Prostate gland (tissue), 2 donors: ENCODE results near the gene FOXS1.

Experiments
- CTCF ChIP-seq, 4 experiments: fragments of 200-600 bp in 2 of 4; fragments of 450-650 bp in 2 of 4; sonication (generic) in 2 of 4; IDR thresholded peaks; 1 replicate in 3 of 4; 2 replicates in 1 of 4; pipeline ENCODE4 v1.5.1; 2016 to 2019; ENCODE audit warnings: antibody characterized with exemption in 4 of 4, mild to moderate bottlenecking in 2 of 4, moderate library complexity in 2 of 4
- POLR2A ChIP-seq: fragments of 450-650 bp; IDR thresholded peaks from one replicate; pipeline ENCODE4 v1.6.1; 2016; ENCODE audit warnings: antibody characterized with exemption, mild to moderate bottlenecking
- POLR2AphosphoS5 ChIP-seq: sonication (generic); formaldehyde crosslinking; IDR thresholded peaks from one replicate; pipeline ENCODE4 v1.6.1; 2017; ENCODE audit warnings: antibody characterized with exemption

- no peak for TF ChIP-seq CTCF (IDR thresholded peaks at IDR 0.05)
- TF ChIP-seq POLR2A = no peak
- no peak for TF ChIP-seq POLR2AphosphoS5
Observed at GRCh38 chr20:31817461-31817860, 27.9 kb downstream of the FOXS1 start.
